Karpas-422 (cell line): ENCODE data around the gene ELL. TPM values are rescaled to one million over a fixed set of nuclear protein-coding genes. Genes with fewer than 3 reads are reported as not detected.

Source experiments
- DNase-seq: peaks from one replicate; pipeline ENCODE4 v3.0.0-alpha.2; 2015
- H2AFZ ChIP-seq: fragments of 200-600 bp; sonication (generic); 2 replicates; pipeline ENCODE4 v1.6.1; 2014; ENCODE audit warnings: antibody characterized with exemption, low read length, mixed read lengths
- H3K27ac ChIP-seq: fragments of 200-600 bp; sonication (generic); 2 replicates; pipeline ENCODE4 v1.5.1; 2014; ENCODE audit warnings: mild to moderate bottlenecking, low read length, moderate library complexity
- H3K27me3 ChIP-seq: fragments of 200-600 bp; sonication (generic); 2 replicates; pipeline ENCODE4 v1.6.1; 2014; ENCODE audit warnings: low read length, mixed read lengths
- H3K36me3 ChIP-seq: fragments of 200-600 bp; sonication (generic); 2 replicates; pipeline ENCODE4 v1.6.1; 2014; ENCODE audit warnings: low read length, mixed read lengths; ENCODE audit not compliant: insufficient read depth
- H3K4me1 ChIP-seq: fragments of 200-600 bp; sonication (generic); 2 replicates; pipeline ENCODE4 v1.6.1; 2014; ENCODE audit warnings: mild to moderate bottlenecking, low read length, mixed read lengths
- H3K4me2 ChIP-seq: fragments of 200-600 bp; sonication (generic); 2 replicates; pipeline ENCODE4 v1.6.1; 2014; ENCODE audit warnings: low read length, low read depth, mild to moderate bottlenecking; ENCODE audit not compliant: poor library complexity, severe bottlenecking
- H3K4me3 ChIP-seq: fragments of 200-600 bp; sonication (generic); 2 replicates; pipeline ENCODE4 v1.5.1; 2014; ENCODE audit warnings: mild to moderate bottlenecking, antibody characterized with exemption, low read length, mixed read lengths
- H3K79me2 ChIP-seq: fragments of 200-600 bp; sonication (generic); 2 replicates; pipeline ENCODE4 v1.6.1; 2014; ENCODE audit warnings: mild to moderate bottlenecking, low read length, mixed read lengths
- H3K9ac ChIP-seq: fragments of 200-600 bp; sonication (generic); 2 replicates; pipeline ENCODE4 v1.6.0; 2014; ENCODE audit warnings: low read length
- H3K9me2 ChIP-seq: fragments of 200-600 bp; sonication (generic), shearing (Covaris generic); replicated peaks from 2 replicates; pipeline ENCODE4 v1.6.0; 2014; ENCODE audit warnings: mild to moderate bottlenecking, low read length, moderate library complexity; ENCODE audit not compliant: insufficient read depth
- H3K9me3 ChIP-seq: fragments of 300-700, 200-600 bp; sonication (generic); 2 replicates; pipeline ENCODE4 v1.6.1; 2014; ENCODE audit warnings: low read length, mixed read lengths
- H4K20me1 ChIP-seq: fragments of 200-600 bp; sonication (generic); 2 replicates; pipeline ENCODE4 v1.6.1; 2014; ENCODE audit warnings: mild to moderate bottlenecking, antibody characterized with exemption, low read length, low read depth; ENCODE audit not compliant: insufficient read depth
- total RNA-seq: library from RNA; depleted of rRNA; stranded (reverse); fragments of >200 nt; shearing (Covaris generic); gene quantifications from 2 replicates; pipeline ENCODE4 v1.2.3, GENCODE V29; 2014; ENCODE audit warnings: low replicate concordance

ELL gene
- total RNA-seq, 1 experiment from 2014 or later = 10.9 TPM

DNA sequence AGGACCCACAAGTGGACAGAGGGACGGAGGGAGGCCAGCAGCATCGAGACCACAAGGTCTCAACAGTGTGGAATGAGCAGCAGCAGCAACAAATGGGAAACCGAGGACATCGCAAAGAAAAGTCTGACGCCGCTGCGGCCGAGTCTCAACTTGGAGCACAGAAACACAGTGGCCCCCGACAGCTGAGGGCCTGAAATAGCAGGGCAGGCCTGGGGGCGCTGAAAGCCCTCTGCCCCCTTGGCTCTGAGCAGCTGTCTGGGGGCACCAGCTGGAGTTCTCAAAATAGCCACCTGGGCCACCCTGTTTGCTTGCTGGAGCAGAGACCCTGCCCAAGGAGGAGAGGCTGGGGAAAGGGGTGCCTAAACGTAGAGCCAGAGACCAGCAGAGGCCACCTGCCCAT lies 78.0 kb downstream of the ELL start:
- H2AFZ ChIP-seq = no peak overlapping the region
- H3K9ac ChIP-seq = no peak overlapping the region
- DNase-seq = no peak
- no peaks in the 10 kb centered on the region for H3K9me3 ChIP-seq
- H3K27me3 ChIP-seq = no peaks in the 10 kb centered on the region
- no peak overlapping the region for H3K27ac ChIP-seq
- H3K9me2 ChIP-seq = no peaks in the 10 kb centered on the region
- no peaks in the 10 kb centered on the region for H4K20me1 ChIP-seq
- H3K4me3 ChIP-seq = no peak overlapping the region
- peaks cover 10% of the 10 kb centered on the region for H3K4me1 ChIP-seq
- H3K4me2 ChIP-seq = no peak overlapping the region
- H3K36me3 ChIP-seq = peaks cover 14% of the 10 kb centered on the region
- no peaks in the 10 kb centered on the region for H3K79me2 ChIP-seq

DNA sequence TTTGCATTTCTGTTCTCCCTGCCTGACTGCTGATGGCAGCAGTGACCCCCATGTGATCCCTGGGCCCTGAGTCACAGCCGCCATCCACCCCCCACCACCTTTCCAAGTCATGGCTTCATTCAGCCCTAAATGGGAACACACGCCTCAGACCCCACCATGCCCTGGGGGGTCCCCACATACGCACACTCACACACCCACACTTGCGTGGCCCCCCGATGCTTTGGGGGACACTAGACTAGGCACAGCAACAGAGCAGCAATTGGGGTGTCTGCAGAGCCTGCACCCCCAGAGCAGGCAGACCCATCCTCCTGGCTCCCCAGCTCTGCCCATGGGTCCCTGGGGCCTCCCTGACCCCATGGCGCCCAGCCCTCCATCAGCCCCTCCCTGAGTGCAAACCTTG lies 78.5 kb downstream of the ELL start:
- Histone ChIP-seq H3K9me3 (no peaks in the 10 kb centered on the region), H4K20me1 (no peaks in the 10 kb centered on the region), H3K4me3 (no peak overlapping the region), H3K27ac (no peak overlapping the region), H2AFZ (no peak overlapping the region), H3K36me3 (peaks cover 14% of the 10 kb centered on the region), H3K79me2 (no peaks in the 10 kb centered on the region), H3K9me2 (no peaks in the 10 kb centered on the region), H3K4me2 (no peak overlapping the region), H3K4me1 (peaks cover 14% of the 10 kb centered on the region), H3K27me3 (no peaks in the 10 kb centered on the region), H3K9ac (no peak overlapping the region)
- DNase-seq = no peak

DNA sequence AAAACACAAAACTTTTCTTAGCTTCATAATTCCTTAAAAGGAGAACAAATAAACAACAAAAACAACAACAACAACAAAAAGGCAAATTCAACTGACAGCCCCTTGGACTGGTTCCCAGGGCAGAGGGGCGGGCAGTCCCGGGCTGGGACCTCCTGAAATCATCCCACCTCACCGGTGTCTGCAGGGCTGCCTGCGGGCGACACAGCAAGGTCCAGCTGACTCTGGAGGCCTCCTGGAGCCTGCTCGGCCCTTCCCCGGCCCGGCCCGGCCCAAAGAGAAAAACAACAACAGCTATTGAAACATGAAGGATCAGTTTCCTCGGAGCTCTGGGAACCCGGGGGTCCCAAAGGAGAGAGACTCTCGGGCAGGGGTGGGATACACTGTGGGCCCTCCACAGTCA lies 78.9 kb downstream of the ELL start:
- H4K20me1 ChIP-seq = no peaks in the 10 kb centered on the region
- H3K27me3 ChIP-seq = no peaks in the 10 kb centered on the region
- DNase-seq = no peak
- H3K36me3 ChIP-seq = peaks cover 14% of the 10 kb centered on the region
- H3K9me2 ChIP-seq = no peaks in the 10 kb centered on the region
- no peaks in the 10 kb centered on the region for H3K9me3 ChIP-seq
- no peaks in the 10 kb centered on the region for H3K79me2 ChIP-seq
- no peak overlapping the region for H3K4me2 ChIP-seq
- no peak overlapping the region for H3K27ac ChIP-seq
- no peak overlapping the region for H3K4me3 ChIP-seq
- H2AFZ ChIP-seq = no peak overlapping the region
- no peak overlapping the region for H3K9ac ChIP-seq
- H3K4me1 ChIP-seq = peaks cover 18% of the 10 kb centered on the region

DNA sequence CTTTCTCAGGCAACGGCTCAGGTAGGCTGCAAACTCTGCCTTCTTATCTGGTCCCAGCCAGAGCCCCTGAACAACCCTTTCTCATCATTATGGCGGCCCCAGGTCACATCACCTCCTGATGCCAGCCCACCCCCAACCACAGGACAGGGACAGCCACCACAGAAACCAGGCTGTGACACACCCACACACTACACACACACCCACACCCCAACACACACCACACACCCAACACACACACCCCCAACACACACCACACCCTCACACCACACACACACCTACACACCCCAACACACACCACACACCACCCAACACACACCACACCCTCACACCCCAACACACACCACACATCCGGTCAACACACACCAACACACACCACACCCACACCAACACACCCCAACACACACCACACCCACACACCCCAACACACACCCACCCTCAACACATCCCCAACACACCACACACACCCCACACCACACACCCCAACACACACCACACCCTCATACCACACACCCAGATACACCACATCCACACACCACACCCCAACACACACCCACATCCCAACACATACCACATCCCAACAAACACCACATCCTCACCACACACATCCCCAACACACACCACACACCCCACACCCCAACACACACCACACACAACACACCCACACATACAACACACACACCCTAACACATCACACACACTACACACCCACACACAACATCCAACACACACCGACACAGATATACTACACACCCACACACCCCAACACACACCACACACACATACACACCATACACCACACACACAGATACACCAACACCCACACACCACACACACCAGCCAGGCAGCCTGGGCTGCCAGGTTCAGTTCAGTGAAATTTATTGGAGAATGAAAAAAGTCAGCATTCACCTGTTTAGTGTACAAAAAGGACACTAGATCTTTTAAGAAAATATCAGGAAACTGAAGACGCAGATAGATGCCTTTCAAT lies 79.8 kb downstream of the ELL start:
- Histone ChIP-seq H3K4me3 (no peak overlapping the region), H3K9me3 (no peaks in the 10 kb centered on the region), H3K36me3 (peaks cover 14% of the 10 kb centered on the region), H3K27ac (no peak overlapping the region), H2AFZ (no peak overlapping the region), H3K4me1 (peaks cover 25% of the 10 kb centered on the region), H3K27me3 (no peaks in the 10 kb centered on the region), H4K20me1 (no peaks in the 10 kb centered on the region), H3K4me2 (no peak overlapping the region), H3K79me2 (no peaks in the 10 kb centered on the region), H3K9me2 (no peaks in the 10 kb centered on the region), H3K9ac (no peak overlapping the region)
- DNase-seq = no peak

DNA sequence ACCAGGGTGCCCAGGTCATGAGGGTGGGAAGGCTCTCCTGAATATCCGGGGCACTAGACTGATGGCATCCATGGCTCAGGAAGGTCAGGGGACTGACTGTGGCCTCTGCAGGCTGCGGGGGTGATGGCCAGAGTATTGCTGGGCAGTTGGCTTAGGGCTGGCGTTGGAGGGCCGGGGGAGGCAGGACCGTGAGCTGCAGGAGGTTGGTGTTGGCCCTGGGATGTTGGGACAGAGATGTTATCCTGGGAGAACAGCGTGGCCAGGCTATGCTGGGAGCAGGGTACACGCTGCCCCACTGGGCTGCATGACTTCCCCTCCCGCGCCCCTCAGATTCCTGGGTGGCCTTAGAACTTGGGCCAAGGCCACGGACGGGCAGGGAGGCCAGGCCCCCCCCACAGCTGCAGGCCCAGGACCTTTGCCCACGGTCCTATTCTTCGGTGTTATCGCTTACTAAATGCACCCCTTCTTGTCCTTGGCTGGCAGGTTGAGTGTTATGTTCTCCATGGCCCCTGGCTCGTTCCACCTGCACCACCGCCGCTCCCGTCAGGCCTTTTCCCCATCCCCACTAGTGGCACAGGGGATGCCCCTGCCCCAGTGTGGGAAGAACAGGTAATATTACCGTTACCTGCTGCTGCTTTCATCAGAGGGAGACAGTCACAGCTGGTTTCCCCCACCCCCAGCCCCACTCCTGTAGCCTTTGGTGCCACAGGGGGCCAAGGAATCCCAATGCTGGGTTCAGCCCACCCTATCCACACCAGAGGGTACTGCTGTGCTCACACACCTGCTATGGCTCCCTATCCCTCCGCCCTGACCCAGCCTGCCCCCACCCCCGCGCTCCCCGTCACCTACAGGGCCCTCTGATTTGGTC lies 80.7 kb downstream of the ELL start:
- no peaks in the 10 kb centered on the region for H3K9me2 ChIP-seq
- H3K27me3 ChIP-seq = no peaks in the 10 kb centered on the region
- no peak overlapping the region for H3K9ac ChIP-seq
- H2AFZ ChIP-seq = no peak overlapping the region
- H3K4me2 ChIP-seq = no peak overlapping the region
- peaks cover 14% of the 10 kb centered on the region for H3K36me3 ChIP-seq
- no peak overlapping the region for H3K27ac ChIP-seq
- no peaks in the 10 kb centered on the region for H3K79me2 ChIP-seq
- H4K20me1 ChIP-seq = no peaks in the 10 kb centered on the region
- no peak overlapping the region for H3K4me3 ChIP-seq
- H3K4me1 ChIP-seq = peaks cover 32% of the 10 kb centered on the region
- DNase-seq = no peak
- no peaks in the 10 kb centered on the region for H3K9me3 ChIP-seq

DNA sequence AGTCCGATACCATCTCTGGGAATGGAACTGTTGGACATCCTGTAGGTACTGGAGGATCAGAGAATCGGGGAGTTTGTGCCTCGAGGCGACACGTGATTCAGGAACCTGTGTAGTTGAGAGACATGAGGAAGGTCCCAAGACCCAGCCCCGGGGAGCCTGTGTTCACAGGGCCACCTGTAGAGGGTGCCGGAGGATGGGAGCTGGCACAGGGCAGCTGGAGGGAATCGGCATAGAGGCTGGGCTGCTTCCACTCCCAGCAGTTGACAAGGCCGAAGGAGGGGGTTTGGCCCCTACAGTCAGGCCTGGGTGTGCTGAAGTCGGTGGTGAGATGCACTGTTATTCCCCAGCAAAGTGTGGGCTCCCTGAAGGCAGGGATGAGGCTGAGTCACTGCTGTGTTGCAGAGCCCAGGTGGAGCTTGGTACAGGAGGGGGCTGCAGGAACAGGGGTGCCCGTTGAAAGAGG lies 81.4 kb downstream of the ELL start:
- no peak overlapping the region for H3K4me2 ChIP-seq
- H4K20me1 ChIP-seq = no peaks in the 10 kb centered on the region
- peaks cover 14% of the 10 kb centered on the region for H3K36me3 ChIP-seq
- H3K9me2 ChIP-seq = no peaks in the 10 kb centered on the region
- peaks cover 32% of the 10 kb centered on the region for H3K4me1 ChIP-seq
- H3K9me3 ChIP-seq = no peaks in the 10 kb centered on the region
- no peaks in the 10 kb centered on the region for H3K27me3 ChIP-seq
- no peak overlapping the region for H3K27ac ChIP-seq
- no peaks in the 10 kb centered on the region for H3K79me2 ChIP-seq
- H3K4me3 ChIP-seq = no peak overlapping the region
- DNase-seq = peak; percentile 81
- no peak overlapping the region for H2AFZ ChIP-seq
- no peak overlapping the region for H3K9ac ChIP-seq

DNA sequence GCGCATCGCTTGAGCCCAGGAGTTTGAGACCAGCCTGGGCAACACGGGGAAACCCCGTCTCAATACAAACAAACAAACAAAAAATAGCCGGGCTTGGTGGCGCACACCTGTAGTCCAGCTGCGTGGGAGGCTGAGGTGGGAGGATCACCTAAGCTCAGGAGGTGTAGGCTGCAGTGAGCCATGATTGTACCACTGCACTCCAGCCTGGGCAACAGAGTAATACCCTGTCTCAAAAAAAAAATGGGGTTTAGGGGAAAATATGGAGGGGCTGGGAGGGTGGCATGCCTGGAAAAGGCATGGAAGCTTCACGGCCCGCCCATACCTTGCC lies 82.0 kb downstream of the ELL start:
- H3K79me2 ChIP-seq = no peaks in the 10 kb centered on the region
- H3K4me3 ChIP-seq = no peak overlapping the region
- peaks cover 32% of the 10 kb centered on the region for H3K4me1 ChIP-seq
- H3K27me3 ChIP-seq = no peaks in the 10 kb centered on the region
- H3K27ac ChIP-seq = no peak overlapping the region
- no peak overlapping the region for H3K4me2 ChIP-seq
- no peaks in the 10 kb centered on the region for H3K9me3 ChIP-seq
- H2AFZ ChIP-seq = no peak overlapping the region
- H3K9me2 ChIP-seq = no peaks in the 10 kb centered on the region
- no peak for DNase-seq
- H3K9ac ChIP-seq = no peak overlapping the region
- peaks cover 14% of the 10 kb centered on the region; the same call in 1 of the 2 replicates for H3K36me3 ChIP-seq
- H4K20me1 ChIP-seq = no peaks in the 10 kb centered on the region
